ENCODE measurements around the gene BCKDK. TPM values are rescaled to one million over a fixed set of nuclear protein-coding genes. Genes with fewer than 3 reads are reported as not detected.

Gene BCKDK
- 10 to 100 TPM in 2 of 3 donors, 1 to 10 TPM in 1; 9.9 to 16.3 (median 12.1) TPM for total RNA-seq
- total RNA-seq (2013): 8.1 TPM

- DNase-seq (peak; percentile 47 to 74), ATAC-seq (peak; percentile 67 to 70 (median 69))
- no peaks in the 10 kb centered on the region for H3K27me3 Mint-ChIP-seq (ENCODE audit: low read depth in 2 of 2)
- Histone ChIP-seq H3K4me1 (ENCODE audit: control insufficient read depth, insufficient read depth, low read length) (peaks cover 28% of the 10 kb centered on the region), H3K9me3 (ENCODE audit: control insufficient read depth, insufficient read depth, low read length) (no peaks in the 10 kb centered on the region), H3K36me3 (ENCODE audit: control insufficient read depth, insufficient read depth, low read length) (peaks cover 23% of the 10 kb centered on the region), H3K4me3 (ENCODE audit: low read length) (peak within 1 kb of the TSS; percentile 45), H3K27me3 (ENCODE audit: control insufficient read depth, insufficient read depth, low read length) (no peaks in the 10 kb centered on the region), H3K27ac (ENCODE audit: low read length) (peak within 1 kb of the TSS; percentile 26)
- no peaks in the 10 kb centered on the region for H3K36me3 Mint-ChIP-seq
- intact Hi-C loops (cut with micrococcal nuclease): loop anchor here (5.0 kb wide), 1 partner anchor 34 kb away; no protein-coding TSS in a partner anchor
- no peak for TF ChIP-seq CTCF (IDR thresholded peaks at IDR 0.05)
- H3K4me1 Mint-ChIP-seq: peaks cover 19 to 25% of the 10 kb centered on the region in 2 donors
- H3K9me3 Mint-ChIP-seq: no peaks in the 10 kb centered on the region
- peak within 1 kb of the TSS; percentile 89 for H3K4me3 Mint-ChIP-seq
- peak within 1 kb of the TSS; percentile 64 to 76 for H3K27ac Mint-ChIP-seq
- WGBS (ENCODE audit: insufficient coverage): 4% methylated on average over 68 of the region's 68 CpGs
These were observed at the start of gene BCKDK for GRCh38 chr16:31108035-31108793. Gene BCKDK, plus strand, starts transcription at chr16:31108386. Its CDS starts 838 bp downstream, at chr16:31109224.

GRCh38 chr16:31061126-31061812, 46.9 kb upstream of the BCKDK start:
- Mint-ChIP-seq H3K4me3 (no peak overlapping the region), H3K36me3 (no peaks in the 10 kb centered on the region), H3K27me3 (ENCODE audit: low read depth in 2 of 2) (no peaks in the 10 kb centered on the region), H3K9me3 (no peaks in the 10 kb centered on the region), H3K27ac (peak overlapping the region in 1 of 2 donors; percentile 36), H3K4me1 (peaks cover 34 to 41% of the 10 kb centered on the region in 2 donors)
- intact Hi-C loops (cut with micrococcal nuclease): no loop called here
- Histone ChIP-seq H3K4me1 (ENCODE audit: control insufficient read depth, insufficient read depth, low read length) (peaks cover 58% of the 10 kb centered on the region), H3K36me3 (ENCODE audit: control insufficient read depth, insufficient read depth, low read length) (peaks cover 17% of the 10 kb centered on the region), H3K27me3 (ENCODE audit: control insufficient read depth, insufficient read depth, low read length) (no peaks in the 10 kb centered on the region), H3K9me3 (ENCODE audit: control insufficient read depth, insufficient read depth, low read length) (no peaks in the 10 kb centered on the region), H3K4me3 (ENCODE audit: low read length) (no peak overlapping the region), H3K27ac (ENCODE audit: low read length) (no peak overlapping the region)
- no peak for TF ChIP-seq CTCF (IDR thresholded peaks at IDR 0.05)
- WGBS (ENCODE audit: insufficient coverage): 96% methylated on average over 42 of the region's 42 CpGs
- no peak for DNase-seq
- no peak for ATAC-seq

GRCh38 chr16:31061813-31062440, 46.3 kb upstream of the BCKDK start:
- Histone ChIP-seq H3K36me3 (ENCODE audit: control insufficient read depth, insufficient read depth, low read length) (peaks cover 17% of the 10 kb centered on the region), H3K27me3 (ENCODE audit: control insufficient read depth, insufficient read depth, low read length) (no peaks in the 10 kb centered on the region), H3K9me3 (ENCODE audit: control insufficient read depth, insufficient read depth, low read length) (no peaks in the 10 kb centered on the region), H3K4me1 (ENCODE audit: control insufficient read depth, insufficient read depth, low read length) (peaks cover 61% of the 10 kb centered on the region), H3K4me3 (ENCODE audit: low read length) (no peak overlapping the region), H3K27ac (ENCODE audit: low read length) (no peak overlapping the region)
- no peak for ATAC-seq
- H3K4me1 Mint-ChIP-seq: peaks cover 34 to 43% of the 10 kb centered on the region in 2 donors
- DNase-seq: no peak
- 98% methylated on average over 54 of the region's 54 CpGs for WGBS (ENCODE audit: insufficient coverage)
- no peaks in the 10 kb centered on the region for H3K27me3 Mint-ChIP-seq (ENCODE audit: low read depth in 2 of 2)
- peak overlapping the region in 1 of 2 donors; percentile 13 for H3K27ac Mint-ChIP-seq
- H3K36me3 Mint-ChIP-seq: no peaks in the 10 kb centered on the region
- intact Hi-C loops (cut with micrococcal nuclease): no loop called here
- no peak for TF ChIP-seq CTCF (IDR thresholded peaks at IDR 0.05)
- no peaks in the 10 kb centered on the region for H3K9me3 Mint-ChIP-seq
- peak overlapping the region; percentile 21 for H3K4me3 Mint-ChIP-seq

Measured in natural killer cell (primary cell).